SHP77 treated with DMSO at 0.1 percent for 48 hours (cell line): ENCODE measurements around the gene CDK5RAP2.

ENCODE experiments used
- DNase-seq: peaks from one replicate; lab custom pipeline; 2025; lab: John Stamatoyannopoulos, UW

The CDK5RAP2 gene

GRCh38 chr9:120397453-120397852 is 182.5 kb downstream of the CDK5RAP2 start:
- no peak for DNase-seq

- no peak for DNase-seq
Observed at GRCh38 chr9:120396931-120397330, 183.0 kb downstream of the CDK5RAP2 start.

- DNase-seq = no peak
Observed at GRCh38 chr9:120396418-120396817, 183.5 kb downstream of the CDK5RAP2 start.

- no peak for DNase-seq
Observed at GRCh38 chr9:120395376-120395775, 184.6 kb downstream of the CDK5RAP2 start.

GRCh38 chr9:120394058-120394669 is 185.8 kb downstream of the CDK5RAP2 start:
- DNase-seq = no peak

DNA sequence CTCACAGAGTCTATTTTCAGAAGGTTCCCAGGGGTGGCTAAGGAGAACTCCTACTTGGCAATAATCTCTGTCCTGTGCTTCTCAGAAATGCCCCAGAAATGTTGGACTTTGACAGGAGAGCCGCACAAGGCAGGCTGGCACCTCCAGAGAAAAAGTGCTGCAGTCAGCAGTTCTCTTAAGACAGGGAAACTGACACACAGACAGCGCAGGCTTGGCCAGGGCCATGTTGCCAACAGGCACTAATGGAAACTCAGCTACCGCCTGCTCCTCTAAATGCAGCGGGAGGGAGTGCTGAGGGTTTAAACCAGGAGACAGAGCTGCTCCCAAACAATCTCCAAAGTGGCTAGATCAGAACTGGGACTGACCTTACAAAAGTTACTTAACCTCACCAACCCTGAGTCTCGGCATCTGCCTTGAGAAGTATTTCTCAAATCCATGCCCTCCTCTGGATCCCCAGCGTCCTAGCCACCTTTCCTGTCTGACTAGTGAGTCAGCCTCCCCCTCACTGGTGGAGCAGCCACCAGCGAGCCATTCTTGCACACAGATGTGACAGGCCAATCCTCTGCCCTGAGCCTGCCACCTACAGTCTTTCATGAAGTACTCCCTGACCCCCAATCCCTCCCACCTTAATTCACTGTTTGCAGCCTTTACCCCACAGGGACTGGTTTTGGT is 186.4 kb downstream of the CDK5RAP2 start:
- DNase-seq = no peak

- DNase-seq = no peak
Observed at GRCh38 chr9:120392711-120393110, 187.3 kb downstream of the CDK5RAP2 start.

DNA sequence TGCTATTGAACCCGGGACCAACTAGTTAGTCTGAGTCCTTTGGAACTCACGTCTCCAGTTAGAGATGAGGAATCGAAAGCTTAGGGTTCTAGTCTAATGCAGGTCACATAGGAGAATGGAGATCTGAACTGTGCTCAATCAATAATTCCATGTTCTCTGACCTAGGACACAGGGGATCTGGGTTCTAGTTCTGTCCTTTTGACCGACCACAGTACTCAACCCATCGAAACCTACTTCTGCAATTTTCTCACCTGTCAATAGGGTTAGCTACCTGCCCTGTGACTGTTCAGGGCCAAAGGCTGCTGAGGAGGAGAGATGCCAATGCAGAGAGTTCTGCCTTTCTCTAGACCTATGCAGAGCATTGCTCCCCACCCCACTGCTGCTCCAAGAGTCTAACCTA is 187.7 kb downstream of the CDK5RAP2 start:
- no peak for DNase-seq

- DNase-seq = no peak
Observed at GRCh38 chr9:120391691-120392090, 188.3 kb downstream of the CDK5RAP2 start.

GRCh38 chr9:120390637-120391190 is 189.3 kb downstream of the CDK5RAP2 start:
- no peak for DNase-seq

DNA sequence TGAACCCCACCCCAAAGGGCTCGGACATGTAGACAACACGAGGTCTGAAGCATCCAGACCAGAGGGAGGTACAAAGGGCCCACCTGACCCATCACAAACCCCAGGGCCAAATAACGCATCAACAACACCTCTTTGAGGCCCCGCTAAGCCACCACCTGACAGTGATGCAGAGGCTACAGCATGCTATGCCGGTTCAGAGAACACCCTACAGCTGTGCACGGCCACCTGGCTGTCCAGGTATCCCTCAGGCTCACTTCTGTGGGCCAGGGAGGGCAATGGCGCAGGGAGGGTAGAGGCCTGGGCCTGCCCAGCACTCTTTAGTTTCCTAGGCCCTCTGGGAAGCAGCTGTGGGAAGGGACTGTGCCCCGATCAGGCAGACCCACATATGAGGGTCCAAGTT is 190.1 kb downstream of the CDK5RAP2 start:
- DNase-seq = no peak

DNA sequence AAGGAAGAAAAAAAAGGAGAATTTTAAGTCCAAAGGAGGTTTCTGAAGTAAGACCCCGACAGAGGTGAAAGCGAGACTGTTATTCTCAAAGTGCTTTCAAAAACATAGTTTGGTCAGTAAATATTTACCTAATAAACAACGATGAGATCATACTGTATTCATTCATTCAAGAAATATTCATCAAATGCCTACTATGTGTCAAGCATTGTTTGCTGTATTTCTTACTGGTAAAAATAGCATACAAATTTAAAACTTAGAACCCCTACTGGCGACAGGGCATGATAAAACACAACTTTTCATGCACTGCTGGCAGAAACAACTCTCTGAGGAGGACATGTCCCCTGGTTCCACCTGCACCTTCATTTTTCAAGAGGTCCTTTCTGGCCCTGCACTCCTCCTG is 190.7 kb downstream of the CDK5RAP2 start:
- DNase-seq = no peak

DNA sequence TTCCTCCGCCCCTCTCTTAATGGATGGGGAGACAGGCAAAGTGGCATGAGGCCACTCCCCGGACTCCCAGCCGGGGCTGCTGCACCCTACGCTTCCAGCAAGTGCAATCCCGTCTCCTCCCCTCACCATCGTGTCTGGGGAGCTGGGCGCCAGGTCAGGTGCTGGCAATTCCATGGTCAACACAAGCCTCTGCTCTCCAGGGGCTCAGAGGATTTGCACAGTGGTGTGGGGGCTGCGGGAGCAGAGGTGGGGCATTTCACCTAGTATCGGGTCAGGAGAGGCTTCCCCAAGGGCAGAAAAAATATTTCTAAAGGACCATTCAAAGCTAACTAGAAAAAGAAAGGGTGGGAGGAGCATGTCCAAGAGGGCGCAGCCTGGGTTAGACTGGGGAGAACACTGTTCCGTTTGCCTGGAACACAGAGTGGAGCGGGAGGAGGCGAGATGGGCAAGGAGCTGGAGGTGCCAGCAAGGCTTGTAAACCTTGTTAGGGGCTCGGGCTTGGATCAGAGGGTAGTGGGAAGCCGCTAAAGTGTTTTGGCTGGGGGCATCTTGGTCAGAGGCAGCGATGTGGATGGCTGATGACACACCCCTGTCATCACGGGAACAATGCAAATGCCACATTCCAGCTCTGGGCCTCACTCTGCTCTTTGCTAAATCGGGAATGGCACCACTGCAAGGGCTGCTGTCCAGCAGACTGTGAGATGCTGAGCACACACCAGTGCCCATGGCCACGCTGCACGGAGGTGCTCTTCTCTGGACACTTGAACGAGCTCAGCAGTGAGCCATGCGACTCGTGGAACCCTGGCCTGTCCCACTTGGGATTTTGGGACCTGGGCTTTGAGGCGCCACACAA is 191.7 kb downstream of the CDK5RAP2 start:
- DNase-seq = no peak

DNA sequence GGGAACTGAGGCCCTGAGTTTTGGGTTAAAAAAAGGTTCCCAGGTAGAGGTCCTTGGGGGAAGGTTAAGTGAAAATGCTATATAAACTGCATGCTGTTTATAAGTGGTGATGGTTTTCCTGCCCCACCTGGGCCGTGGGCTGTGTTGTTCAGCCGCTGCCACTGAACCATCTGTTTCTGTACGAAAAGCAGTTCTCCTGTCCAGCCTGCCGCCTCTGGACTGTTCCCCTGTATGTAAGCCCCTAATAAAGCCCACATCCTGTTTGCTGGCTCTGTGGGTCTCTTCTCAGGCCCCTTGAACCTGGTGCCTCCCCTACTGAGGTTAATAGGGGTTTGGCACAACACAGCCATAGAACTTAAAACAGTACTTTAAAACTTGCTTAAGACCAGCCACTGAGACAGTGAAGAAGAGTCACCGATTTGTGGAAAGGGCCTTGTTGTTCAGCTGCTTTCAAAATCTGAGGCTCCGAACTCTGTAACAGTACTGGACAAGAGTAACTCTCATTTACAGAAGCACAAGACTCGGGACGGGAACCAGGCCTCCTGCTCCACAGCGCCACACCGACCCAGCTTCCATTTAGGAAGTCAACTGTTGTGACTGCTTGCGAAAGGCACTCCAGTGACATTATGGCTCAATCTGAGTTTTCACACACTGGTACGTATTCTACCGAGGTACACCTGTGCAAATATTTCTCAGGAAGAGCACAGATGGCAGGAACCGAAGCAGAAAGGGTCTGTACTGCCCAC is 192.5 kb downstream of the CDK5RAP2 start:
- peak; percentile 95 for DNase-seq

DNA sequence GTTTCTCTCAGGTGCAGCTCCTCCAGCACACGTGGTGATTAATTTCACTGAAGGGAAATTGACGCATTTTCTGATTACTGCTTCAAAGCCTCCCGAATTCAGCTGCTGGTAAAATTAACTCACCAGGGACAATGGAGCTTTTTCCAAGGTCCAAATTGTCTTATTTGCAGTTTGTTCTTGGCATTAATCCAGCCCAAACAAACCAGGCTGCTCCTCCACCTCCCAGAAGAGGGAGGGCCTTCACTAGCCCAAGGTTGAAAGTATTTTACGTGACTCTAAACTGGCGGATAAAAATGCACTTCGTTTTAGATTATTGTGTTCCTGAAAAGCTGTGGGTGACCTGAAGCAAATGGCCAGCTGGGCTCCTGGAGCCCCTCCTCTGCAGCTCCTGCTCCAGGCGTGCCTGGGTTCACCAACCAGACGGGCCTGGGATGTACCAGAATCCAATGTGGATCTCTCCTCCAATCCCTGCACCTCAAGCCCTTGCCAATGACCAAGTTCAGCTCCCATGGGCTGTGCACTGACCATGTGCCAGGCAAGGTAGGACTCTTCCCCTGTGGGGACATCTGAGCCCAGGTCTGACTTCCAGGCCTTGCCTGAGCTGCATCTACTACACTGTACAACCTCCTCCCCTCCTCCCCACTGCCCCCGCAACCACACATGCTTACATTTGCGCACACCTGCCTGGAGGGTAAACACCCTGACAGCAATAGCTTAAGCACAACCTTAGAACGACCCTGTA is 193.4 kb downstream of the CDK5RAP2 start:
- peak; percentile 77 for DNase-seq

DNA sequence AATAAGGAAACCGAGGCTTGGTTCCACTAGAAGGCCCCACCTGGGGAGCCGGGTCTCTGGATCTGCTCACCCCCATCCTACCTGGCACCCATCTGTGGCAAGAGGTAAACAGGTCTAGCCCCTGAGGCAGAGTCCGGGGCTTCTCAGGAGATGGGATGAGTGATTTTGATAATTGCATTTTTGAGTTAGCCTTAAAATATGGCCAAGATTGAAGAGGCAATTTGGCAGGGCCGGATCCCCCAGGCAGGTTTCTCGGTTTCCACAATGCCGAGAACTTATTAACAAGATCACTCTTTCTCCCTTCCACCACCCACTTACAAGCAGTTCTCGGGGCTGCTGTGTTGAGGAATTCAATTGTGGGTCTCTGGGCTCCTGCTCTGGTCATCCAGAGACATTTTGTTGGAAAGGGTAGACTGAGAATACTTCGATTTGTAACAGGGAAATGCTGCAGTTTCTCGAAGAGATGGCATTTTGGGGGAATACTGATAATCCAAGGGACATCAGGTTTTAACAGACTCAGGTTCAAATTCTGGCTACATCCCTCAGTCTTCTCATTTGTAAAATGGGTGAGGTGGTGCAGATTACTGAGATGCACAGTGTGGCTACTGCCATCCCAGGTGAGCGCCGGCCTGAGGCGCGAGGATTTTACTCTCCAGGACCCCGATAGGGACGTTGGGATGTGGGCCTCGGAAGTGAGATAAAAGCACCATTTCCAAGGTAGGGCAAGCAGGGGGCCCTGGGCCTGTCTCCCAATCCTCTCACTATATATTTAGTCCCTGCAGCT is 194.2 kb downstream of the CDK5RAP2 start:
- DNase-seq = no peak

DNA sequence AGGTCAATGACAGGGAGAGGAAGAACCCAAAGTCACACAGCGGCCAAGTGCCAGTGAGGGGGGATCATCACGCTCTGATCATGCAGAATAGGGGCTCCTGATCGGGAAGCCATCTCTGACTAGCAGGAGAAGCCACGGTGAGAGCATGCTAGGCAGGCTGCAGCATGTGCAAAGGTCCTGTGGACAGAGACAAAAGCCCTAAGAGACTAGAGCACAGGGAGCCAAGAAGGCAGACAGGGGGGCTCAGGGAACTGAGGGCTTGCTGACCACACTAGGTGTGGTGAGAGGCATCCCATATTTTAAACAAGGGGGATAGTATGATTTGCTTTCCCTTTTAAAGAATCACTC is 195.1 kb downstream of the CDK5RAP2 start:
- DNase-seq = no peak

GRCh38 chr9:120383999-120384924 is 195.7 kb downstream of the CDK5RAP2 start:
- DNase-seq = peak; percentile 63

- DNase-seq = no peak
Observed at GRCh38 chr9:120383611-120383998, 196.4 kb downstream of the CDK5RAP2 start.
